GM18907 (cell line): ENCODE results near the gene RELL1.

Source experiments
- ATAC-seq: cut with Tn5 transposase; IDR thresholded peaks from one replicate; pipeline ENCODE4 v1.9.1; 2021; ENCODE audit warnings: mild to moderate bottlenecking, moderate library complexity; ENCODE audit not compliant: unreplicated experiment

Gene RELL1

DNA sequence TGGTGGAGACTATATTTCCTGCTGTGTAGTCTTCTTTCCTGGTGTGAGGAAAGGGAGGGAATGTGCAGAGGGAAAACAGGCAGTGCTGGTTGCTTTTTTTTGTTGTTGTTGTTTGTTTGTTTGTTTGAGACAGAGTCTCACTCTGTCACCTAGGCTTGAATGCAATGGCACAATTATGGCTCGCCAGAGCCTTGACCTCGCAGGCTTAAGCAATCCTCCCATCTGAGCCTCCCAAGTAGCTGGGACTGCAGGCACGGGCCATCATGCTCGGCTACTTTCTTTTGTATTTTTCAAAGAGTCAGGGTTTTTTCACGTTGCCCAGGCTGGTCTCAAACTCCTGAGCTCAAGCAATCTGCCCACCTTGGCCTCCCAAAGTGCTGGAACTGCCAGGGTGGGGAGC lies 82.5 kb downstream of the RELL1 start:
- ATAC-seq = no peak

DNA sequence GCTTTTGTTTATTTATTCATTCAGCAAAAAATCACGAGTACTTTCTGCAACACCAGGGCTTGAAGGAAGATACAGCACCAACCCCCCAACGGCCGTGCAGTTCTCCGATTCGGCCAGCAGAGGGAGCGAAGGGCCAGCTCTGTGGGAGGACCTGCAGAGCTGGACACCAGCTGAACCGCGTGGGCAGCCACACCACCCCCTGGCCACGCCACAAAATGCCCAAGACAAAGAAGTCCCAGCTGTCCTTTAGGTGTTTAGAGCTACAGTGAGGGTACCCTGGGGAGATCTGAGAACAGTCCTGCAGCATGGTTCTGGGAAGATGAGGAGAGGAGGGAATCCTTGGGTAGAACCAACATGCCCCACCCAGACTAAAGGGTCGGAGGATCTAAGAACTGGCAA lies 83.1 kb downstream of the RELL1 start:
- peak; percentile 84 for ATAC-seq

DNA sequence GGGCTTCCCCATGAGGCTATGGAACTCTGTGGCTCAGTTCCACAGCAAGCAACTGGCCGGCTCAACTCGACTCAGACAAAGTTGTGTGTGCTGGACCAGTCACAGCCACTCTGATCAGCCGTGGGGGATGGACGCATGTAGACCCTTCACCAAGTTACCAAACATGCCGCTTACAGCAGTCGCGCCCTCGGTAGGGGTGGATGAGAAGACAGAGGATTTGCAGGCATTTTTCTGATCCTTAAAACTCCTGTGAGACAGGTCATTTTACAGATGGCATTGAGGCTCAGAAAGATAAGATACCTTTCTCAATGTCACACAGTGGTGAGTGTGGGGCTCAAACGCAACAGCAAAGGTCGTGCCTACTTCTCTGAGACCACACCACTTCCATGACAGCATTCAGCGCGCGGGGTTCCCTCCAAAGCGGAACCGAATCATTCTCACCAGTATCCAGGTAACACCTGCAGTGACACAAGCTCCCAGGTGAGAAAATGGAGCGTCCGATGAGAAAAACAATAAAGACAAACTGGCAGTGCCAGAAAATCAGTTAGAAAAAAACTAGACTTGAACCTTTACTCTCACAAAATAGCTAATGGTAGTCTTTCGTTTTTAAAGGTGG lies 83.6 kb downstream of the RELL1 start:
- ATAC-seq = no peak

DNA sequence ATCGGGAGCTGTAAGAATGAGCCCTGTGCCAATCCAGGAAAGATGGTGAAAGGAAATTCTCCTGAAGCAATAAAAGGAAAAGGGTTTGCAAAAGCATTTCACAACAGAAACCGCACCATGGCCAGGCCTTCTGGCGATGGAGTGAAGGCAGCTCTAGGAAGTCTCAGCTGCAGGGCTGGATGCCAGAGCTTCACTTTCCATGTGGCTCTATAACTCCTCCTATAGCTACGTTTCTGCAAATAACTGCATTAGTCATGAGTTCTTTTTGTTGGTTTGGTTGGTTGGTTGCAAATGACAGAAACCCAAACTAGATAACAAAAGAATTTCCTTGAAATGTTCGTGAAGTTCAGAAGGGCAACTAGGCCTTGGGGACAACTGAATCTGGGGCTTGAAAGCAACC lies 84.6 kb downstream of the RELL1 start:
- no peak for ATAC-seq

DNA sequence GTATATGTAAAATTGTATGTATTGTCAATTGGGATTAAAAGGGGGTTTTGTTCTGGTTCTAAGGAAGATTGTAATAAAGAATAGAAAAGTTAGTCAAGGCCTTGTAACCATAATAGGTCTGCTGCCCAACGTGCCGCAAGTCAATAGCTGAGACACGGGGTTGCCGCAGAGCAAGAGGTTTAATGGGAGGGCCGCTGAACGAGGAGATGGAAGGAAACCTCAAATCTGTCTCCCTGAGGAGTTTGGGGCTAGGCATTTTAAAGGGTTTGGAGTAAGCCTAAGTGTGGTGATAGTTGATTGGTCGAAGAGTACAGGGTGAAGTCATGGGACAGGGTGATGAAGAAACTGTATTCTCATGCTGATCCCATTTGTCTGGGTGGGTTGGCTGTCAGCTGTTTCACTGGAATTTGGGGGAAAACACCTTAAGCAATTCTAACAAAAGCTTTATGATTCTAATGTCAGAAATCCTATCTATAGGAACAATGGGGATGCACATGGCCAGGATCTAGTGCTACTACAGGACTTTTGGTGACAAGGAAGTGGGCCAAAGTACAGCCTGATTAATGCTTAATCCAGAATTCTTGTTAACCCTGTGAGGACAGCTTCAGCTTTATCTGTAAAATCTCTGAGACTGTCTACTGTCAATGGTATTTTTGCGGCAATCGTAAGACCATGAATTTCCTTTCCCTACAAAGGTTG lies 86.9 kb downstream of the RELL1 start:
- ATAC-seq = no peak

DNA sequence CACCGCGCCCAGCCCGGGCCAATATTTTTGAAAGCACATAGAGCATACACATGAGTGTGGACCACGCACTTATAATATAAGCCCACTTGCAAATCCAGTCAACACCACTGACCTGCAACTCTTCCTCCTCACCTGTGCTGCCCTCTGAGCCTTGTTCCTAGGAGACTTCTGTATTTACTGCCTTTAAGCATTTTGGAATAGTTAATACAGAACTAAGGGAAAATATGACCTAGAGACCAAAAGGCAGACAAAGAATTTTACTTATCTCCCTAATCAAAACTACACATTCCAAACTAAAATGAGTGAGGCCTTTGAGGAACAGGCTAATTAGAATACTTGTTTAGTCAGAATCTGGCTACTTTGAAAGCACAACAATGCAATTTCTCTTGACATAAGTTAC lies 89.1 kb downstream of the RELL1 start:
- no peak for ATAC-seq

DNA sequence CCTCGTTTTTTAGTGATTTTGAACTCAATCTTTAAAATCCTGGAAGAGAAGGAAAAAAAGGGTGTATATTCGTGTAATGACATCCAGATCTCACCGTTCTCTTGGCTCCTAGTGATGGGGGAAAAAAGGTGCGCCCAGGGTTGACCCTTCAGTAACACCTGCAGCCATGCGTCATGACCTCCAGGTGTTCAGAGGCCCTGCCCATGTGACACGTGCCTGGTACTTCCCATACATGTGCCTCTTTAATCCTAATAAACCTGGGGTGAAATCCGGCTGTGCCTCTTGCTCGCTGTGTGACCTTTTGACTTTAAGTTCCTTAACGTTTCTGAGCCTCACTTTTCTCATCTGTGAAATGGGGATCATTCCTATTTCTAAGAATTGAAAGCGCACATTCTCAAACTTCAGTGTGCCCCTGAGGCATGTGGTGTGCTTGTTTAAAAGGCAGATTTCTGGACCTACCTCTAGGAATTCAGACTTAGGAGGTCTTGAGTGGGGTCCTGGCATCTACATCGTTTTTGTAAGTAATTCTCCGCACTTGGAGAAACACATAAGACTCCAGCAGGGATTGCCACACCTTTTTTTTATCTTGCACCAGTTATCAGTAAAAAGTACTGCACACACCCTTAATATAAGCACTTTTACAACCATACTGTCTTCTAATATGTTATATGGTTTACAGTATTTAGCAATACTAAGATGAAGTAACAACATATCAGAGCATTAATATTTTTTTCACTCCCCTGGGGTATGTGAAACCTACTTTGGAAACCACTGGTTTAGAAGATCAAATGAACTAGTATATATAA lies 90.1 kb downstream of the RELL1 start:
- ATAC-seq = no peak

DNA sequence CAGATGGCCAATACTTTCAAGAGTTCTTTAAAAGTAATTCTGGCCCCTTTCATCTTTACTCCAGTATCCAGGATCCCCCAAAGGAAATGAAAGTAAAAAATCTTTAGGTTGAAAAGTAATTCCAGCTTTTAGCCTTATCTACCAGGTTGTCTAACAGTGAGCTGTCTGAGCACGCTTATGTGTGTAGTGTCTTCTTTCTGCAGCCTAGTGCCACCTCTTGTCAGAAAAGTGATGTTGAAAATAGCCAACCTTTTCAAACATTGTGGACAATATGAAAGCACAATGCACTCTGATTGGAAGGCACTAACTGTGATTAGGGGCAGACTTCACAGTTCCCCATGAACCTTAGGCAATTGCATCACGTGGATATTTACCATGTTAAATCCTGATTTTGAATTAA lies 92.1 kb downstream of the RELL1 start:
- no peak for ATAC-seq

DNA sequence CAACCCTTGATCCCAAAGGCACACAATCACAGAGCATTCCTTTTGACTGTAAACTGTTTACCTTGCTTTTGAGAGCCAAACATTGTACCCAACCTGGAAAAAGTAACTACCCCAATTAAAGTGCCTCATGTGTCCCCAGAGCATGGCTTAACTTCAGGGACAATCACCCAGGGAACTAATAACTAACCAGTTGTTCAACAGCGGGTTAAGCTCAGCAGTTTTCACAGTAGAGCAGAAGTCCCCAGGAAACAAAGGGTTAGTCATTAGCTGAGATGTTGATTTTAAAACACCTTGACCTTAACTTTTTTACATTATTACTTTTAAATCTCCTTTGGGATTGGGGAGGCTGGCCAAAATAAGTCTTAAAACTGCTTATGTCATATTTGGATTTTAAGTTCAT lies 94.8 kb downstream of the RELL1 start:
- no peak for ATAC-seq

DNA sequence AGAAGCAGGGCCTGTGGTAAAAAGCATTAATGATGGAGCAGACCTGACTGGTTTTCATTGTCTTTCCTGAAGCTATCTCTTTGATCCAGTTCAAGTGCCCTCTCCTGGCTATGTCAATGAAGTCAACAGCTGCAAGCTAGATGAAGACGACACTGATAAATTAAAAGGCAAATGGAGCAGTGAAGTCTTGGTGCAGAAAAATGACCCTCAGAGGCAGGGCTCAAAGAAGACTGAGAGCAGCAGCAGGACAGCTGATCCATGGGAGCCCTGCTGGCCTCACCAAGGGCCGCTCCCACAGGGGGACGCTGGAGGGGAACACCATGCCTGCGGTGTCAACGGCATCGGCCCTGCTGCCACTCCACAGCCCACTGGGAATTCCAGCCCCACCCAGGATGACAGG lies 96.2 kb downstream of the RELL1 start:
- no peak for ATAC-seq

DNA sequence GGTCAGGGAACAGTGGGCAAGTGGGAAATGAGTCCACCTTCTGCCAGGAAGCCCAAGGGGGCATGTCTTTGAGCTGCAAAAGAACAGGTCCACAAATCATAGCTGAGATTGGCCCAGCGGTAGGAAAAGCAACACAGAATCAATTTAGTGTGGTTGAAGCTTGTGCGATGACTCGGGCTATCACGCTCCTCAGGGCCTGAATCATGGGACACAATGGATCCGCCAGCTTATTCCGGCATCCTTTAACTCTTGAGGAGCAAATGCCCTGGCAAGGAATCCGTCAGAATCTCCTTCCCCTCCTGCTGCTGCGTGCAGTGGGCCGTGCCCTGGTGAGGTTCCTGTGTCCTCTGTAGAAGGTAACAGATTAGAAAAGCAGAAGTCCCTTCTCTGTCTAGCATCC lies 98.0 kb downstream of the RELL1 start:
- no peak for ATAC-seq

DNA sequence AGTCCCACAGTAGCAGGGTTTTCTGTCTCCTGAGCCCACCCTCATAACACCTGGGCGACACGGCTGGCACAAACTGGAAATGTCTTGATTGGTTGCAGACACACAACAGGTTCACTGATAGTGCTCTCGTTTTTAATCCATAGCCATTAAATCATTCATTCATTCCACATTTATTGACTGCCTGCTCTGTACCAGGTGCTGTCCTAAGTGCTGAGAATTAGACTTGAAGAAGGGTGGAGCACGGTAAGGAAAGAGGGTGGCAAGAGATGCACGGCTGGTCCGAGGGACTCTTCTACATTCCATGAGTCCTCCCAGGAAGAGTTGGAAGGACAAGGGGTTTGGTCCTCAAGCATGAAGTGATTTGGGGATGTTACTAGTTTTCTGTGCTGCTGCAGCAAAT lies 100.0 kb downstream of the RELL1 start:
- no peak for ATAC-seq

DNA sequence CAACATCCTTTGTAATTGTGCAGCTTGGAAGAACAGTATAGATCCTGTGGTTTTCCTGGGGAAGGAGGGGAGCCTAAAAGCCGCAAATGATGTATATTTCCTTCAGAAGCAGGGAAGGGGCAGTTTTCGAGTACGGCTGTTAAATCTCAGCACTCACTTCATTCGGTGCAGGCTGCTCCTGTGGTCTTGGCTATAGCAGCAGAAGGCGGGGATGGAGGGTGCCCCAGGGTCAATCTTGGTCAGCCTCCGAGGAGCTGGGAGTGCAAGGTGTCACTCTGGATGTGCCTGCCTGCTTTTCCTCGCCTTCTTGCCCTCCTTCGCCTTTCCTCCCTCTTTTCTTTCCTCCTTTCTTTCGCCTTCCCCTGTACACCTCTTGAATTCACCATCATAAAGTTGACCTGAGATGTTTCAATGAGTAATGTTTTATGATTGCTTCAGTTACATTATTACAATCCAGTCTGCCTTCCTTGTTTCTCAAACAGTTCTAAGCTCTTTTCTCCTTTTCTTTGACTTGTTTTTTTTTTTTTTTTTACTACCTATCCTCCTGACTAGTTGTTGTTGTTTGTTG lies 101.6 kb downstream of the RELL1 start:
- ATAC-seq = no peak

DNA sequence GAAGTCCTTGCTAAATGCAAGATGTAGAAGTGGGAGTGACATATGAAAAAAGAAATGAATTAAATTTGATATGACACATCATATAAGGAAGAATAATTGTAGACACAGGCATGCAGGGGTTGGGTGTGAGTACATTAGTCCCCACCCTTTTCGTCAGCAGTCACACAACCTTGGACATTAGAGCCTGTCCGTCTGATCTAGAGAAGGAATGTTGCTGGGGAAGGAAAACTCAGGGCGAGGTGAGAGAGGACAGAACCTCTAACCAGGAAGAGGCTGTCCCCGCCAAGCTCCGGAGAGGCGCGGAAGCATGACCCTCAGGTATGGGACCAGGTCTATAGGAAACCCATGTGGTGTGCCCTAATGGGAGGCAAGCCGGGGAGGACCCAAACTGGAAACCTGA lies 102.1 kb downstream of the RELL1 start:
- no peak for ATAC-seq

DNA sequence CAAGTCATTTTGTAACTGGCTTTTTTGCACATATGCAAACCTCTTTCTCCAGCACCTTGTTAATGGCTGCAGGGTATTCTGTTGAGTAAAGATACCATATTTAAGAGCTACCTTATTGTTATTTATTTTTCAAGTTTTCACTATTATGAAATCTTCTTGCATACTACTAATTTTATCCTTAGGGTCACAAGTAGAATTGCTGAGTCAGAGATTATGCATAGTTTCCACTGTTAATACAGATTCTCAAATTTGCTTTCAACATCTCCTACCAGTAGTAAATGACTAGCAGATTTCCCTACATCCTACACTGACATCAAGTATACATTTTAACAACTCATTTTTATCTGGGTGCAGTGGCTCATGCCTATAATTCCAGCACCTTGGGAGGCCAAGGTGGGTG lies 112.6 kb downstream of the RELL1 start:
- no peak for ATAC-seq

DNA sequence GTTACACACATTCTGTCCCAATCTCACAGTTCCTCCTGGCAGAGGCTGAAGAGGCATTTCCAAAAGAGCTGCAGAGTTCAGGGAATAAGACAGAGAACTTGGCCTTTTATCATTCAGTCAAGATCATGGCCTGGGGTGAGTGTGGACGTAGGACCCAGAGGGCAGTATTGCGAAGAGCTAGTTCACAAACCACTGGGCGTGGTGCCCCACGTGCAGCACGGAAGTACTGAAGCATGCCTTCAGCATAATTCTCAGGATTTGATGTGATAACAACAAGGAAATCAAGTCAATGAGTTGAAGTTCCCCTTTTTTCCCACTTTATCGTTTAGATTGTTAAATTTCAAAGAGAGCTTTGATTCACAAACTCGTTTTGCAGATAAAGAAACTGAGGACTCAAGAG lies 117.7 kb downstream of the RELL1 start:
- no peak for ATAC-seq

DNA sequence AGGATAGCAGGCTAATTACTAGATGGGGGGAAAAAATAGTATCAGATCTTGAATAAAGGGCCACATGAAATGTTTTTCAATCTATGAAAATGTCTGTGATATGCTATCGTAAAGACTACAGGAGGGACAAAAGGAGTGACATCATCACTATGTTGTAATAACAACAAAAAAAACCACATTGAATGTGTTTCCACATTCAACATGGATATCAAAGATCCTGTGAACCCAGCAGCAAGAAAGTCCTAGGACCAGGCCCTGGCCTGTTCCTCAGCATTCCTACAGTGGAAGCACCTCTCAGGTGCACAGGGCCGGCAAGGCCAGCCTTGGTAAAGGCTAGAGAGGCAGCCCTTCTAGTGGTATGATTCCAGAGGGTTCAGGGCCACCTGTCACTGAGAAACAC lies 118.3 kb downstream of the RELL1 start:
- no peak for ATAC-seq

DNA sequence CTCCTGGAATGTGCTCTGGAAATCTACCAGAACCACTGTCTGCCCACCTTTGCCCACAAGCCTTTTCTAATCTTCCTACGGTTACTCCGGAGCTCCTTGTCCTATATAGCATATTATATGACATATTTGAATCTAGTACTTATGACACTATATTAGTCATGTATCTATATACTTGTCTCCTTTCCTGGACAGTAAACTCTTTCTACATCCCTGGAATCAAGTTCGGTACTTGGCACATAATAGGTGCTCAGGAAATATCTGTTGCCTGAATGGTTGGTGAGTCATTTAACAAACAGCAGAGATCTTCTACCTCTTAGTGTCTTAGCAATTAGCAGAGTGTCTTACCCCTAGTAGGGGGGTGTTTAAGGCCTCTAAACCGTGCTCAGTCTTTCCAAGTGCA lies 123.6 kb downstream of the RELL1 start:
- no peak for ATAC-seq

DNA sequence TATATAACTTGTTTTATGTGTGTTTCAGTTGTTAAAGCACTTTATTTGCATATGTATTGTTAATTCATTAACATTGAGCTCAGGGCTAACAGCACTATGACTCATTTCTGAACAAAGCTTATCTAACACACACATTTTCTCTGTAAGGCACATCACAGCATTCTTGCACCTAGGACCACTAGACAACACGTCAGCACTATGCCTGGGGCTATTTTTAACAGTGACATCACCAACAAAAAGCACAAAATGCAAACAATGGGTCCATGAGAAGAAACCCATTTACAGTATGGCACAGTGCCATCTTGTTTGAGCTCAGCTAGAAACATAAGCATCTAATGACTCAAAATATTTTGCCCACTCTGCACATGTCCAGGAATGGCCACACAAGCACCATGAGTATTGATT lies 124.4 kb downstream of the RELL1 start:
- peak; percentile 97 for ATAC-seq

DNA sequence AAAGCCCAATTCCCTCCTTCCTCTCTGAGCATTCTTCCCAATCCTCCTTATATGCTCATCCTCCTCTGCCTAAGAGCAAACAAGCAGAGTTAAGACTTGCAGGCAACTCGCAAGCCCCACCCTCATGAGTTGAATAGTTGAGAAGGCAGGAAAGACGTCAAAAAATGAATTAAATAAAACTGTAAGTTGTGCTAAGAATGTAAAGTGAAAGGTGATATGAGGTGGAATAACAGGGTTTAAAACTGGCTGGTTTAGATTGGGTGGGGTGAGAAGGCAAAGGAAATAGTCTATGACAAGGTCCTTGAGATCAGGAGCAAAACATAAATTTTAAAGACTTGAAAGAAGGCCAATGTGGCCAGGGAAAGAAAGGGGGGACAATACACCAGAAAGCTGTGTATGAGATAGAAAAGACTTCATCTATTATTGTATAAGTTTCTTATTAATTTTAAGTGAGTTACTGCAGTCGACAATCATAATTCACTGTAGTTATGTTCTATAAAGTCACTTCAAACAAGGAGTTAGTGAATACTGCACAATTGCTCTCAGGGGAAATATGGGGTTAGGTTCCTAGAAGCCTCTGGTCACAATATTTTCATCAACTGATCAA lies 124.9 kb downstream of the RELL1 start:
- ATAC-seq = peak; percentile 91
